Mucosa of descending colon (tissue), 3 donors: ENCODE results near the gene EVI5L. TPM values are rescaled to one million over a fixed set of nuclear protein-coding genes. Genes with fewer than 3 reads are reported as not detected.
"Not testable (repeated sequence)": the region's sequence is repeated elsewhere in the genome, so short reads cannot be mapped to it uniquely, and the experiment has no call there.

Experiments used
- ATAC-seq: fragments of 200-7000 bp; cut with Tn5 transposase; one replicate; pipeline ENCODE4 v1.9.1; 2020; ENCODE audit warnings: mild to moderate bottlenecking, moderate library complexity
- DNase-seq, 3 donors: peaks; one replicate each; pipeline ENCODE4 v3.0.0-alpha.2; 2020
- H3K36me3 ChIP-seq: fragments of 200-600 bp; one replicate; pipeline ENCODE4 v1.8.0; 2021; ENCODE audit warnings: low read depth, mild to moderate bottlenecking
- H3K4me1 ChIP-seq: fragments of 200-600 bp; one replicate; pipeline ENCODE4 v1.8.0; 2021; ENCODE audit warnings: low read depth, mild to moderate bottlenecking
- H3K4me3 ChIP-seq: fragments of 200-600 bp; one replicate; pipeline ENCODE4 v1.8.0; 2021; ENCODE audit warnings: mild to moderate bottlenecking
- H3K9me3 ChIP-seq: fragments of 200-600 bp; one replicate; pipeline ENCODE4 v1.8.0; 2021; ENCODE audit warnings: mild to moderate bottlenecking
- intact Hi-C, 2 donors: fragments of 100-400 bp; cut with DNase I in 1 of 2; cut with micrococcal nuclease in 1 of 2; formaldehyde crosslinking; loops; one replicate each; pipeline versions ENCODE4 v1.11.0 to v1.11.1; 2022; cut with DNase I, micrococcal nuclease
- total RNA-seq, 3 donors: library from RNA; stranded (reverse); fragmentation: NEBNext Ultra II Directional in 2 of 3; extraction: Animal tissue kit (Norgen Biotek cat#: 25700) in 2 of 3; gene quantifications; one replicate each; pipeline versions ENCODE4 v1.2.1 to v1.2.4, GENCODE V29; 2021 to 2023
- TF ChIP-seq, protein P1 (sequence below): fragments of 200-600 bp; IDR thresholded peaks from one replicate; pipeline ENCODE4 v1.8.0; 2022; ENCODE audit warnings: antibody characterized with exemption, mild to moderate bottlenecking
- donor health status: DM: no; HTN: no; CAD: no; lungs with moderate emphysema.
- donor health status: DM: no; HTN: no; CAD: no.
- donor health status: DM: no; HTN: yes; CAD: no.

Gene EVI5L
- total RNA-seq, 3 donors from 2014 or later: 8.3 to 17.6 (median 11.4) TPM

DNA sequence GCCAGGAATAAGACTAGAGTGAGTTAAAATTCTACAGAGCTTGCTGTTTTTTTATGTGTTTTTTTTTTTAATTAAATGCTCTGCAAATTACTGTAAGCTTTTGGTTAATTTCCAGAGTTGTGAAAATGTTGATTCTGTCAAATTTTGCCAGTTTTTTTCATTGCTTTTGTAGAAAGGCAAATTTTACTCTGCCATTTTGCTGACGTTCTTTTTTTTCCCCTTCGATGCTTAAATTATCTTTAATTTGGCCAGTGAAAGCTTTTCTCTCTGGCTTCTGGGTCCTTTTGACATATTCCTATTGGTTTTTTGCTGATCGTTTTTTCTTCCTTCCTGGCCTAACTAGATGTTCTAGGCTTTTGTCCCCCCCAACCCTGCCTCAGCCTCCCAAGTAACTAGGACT lies 23.8 kb upstream of the EVI5L start:
- no peak overlapping the region for H3K4me3 ChIP-seq
- no peak for ATAC-seq
- peaks cover 11% of the 10 kb centered on the region for H3K9me3 ChIP-seq
- no peaks in the 10 kb centered on the region for H3K4me1 ChIP-seq
- DNase-seq: no peak
- TF ChIP-seq, protein P1, sequence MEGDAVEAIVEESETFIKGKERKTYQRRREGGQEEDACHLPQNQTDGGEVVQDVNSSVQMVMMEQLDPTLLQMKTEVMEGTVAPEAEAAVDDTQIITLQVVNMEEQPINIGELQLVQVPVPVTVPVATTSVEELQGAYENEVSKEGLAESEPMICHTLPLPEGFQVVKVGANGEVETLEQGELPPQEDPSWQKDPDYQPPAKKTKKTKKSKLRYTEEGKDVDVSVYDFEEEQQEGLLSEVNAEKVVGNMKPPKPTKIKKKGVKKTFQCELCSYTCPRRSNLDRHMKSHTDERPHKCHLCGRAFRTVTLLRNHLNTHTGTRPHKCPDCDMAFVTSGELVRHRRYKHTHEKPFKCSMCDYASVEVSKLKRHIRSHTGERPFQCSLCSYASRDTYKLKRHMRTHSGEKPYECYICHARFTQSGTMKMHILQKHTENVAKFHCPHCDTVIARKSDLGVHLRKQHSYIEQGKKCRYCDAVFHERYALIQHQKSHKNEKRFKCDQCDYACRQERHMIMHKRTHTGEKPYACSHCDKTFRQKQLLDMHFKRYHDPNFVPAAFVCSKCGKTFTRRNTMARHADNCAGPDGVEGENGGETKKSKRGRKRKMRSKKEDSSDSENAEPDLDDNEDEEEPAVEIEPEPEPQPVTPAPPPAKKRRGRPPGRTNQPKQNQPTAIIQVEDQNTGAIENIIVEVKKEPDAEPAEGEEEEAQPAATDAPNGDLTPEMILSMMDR: no peak
- intact Hi-C loops: no loop called here
- no peaks in the 10 kb centered on the region for H3K36me3 ChIP-seq

DNA sequence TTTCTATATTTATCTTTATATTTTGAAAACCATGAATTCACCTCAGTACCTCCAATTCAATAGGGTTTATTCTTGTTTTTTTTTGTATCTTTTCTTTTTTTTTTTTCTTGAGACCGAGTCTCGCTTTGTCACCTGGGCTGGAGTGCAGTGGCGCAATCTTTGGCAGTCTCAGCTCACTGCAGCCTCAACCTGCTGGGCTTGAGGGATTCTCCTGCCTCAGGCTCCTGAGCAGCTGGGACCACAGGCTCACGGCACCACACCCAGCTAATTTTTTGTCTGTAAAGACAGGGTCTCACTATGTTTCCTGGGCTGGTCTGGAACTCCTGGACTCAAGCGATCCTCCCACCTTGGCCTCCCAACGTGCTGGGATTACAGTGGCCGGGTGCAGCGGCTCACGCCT lies 23.1 kb upstream of the EVI5L start:
- DNase-seq (no peak), ATAC-seq (no peak)
- no peak overlapping the region for H3K4me3 ChIP-seq
- H3K36me3 ChIP-seq: no peaks in the 10 kb centered on the region
- no peaks in the 10 kb centered on the region for H3K4me1 ChIP-seq
- intact Hi-C loops: no loop called here
- H3K9me3 ChIP-seq: peaks cover 7% of the 10 kb centered on the region
- TF ChIP-seq, protein P1: no peak

DNA sequence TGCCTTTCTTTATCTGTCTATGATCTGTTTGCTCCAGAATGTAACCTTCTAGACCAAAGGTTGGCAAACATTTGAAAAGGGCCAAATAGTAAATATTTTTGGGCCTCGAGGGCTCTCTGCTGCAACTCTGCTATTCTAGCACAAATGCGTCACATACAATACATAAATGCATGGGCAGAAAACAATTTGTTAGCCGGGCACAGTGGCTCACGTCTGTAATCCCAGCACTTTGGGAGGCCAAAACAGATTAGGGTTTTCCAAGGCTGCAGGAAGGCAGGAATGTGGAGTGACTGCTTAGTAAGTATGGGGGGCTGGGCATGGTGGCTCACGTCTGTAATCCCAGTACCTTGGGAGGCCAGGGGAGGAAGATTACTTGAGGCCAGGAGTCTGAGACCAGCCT lies 21.9 kb upstream of the EVI5L start:
- Histone ChIP-seq H3K36me3 (no peaks in the 10 kb centered on the region), H3K4me1 (no peaks in the 10 kb centered on the region), H3K4me3 (no peak overlapping the region), H3K9me3 (peaks cover 7% of the 10 kb centered on the region)
- TF ChIP-seq, protein P1: no peak
- no peak for ATAC-seq
- intact Hi-C loops: no loop called here
- DNase-seq: no peak

DNA sequence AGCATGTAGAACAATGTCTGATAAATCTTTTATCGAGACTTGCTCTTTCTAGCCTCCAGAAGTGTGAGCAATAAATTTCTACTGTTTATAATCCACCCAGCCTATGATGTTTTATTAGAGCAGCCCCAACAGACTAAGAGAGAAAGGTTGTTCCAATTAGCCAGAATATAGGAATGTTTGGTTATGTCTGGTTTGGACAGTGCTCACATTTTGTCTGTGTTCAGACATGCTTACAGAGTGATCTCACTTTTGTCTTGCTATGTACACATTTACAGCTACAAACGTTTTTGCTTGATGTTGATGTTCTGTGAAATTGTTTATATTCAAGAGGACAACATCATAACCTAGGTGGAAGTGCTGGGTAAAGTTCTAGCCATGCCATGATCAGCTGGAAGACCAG lies 18.0 kb upstream of the EVI5L start:
- ATAC-seq (no peak), DNase-seq (no peak)
- intact Hi-C loops: no loop called here
- no peaks in the 10 kb centered on the region for H3K36me3 ChIP-seq
- TF ChIP-seq, protein P1: no peak
- H3K4me3 ChIP-seq: no peak overlapping the region
- H3K9me3 ChIP-seq: peaks cover 7% of the 10 kb centered on the region
- H3K4me1 ChIP-seq: no peaks in the 10 kb centered on the region

DNA sequence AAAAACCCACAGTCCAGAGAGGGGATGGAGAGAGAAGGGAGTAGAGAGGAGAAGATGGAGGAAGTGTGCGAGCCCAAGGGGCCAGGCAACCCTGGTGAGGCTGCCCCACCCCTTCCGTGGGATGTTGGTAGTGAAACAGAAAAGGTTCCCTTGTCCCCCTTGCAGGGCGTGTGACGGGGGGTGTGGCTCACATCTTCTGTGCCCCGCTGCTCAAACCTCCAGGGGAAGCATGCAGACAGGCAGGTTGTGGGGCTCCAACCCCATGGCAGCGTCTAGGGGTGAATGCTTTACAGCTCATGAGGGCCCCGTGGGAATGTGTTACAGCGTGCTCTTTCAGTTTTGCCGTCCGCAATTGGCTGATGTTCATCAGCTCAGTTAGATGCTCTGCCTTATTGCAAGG lies 14.7 kb upstream of the EVI5L start:
- DNase-seq (no peak), ATAC-seq (peak; percentile 33)
- H3K4me3 ChIP-seq: no peak overlapping the region
- H3K36me3 ChIP-seq: no peaks in the 10 kb centered on the region
- no peaks in the 10 kb centered on the region for H3K4me1 ChIP-seq
- TF ChIP-seq, protein P1: no peak
- intact Hi-C loops: no loop called here
- H3K9me3 ChIP-seq: peaks cover 15% of the 10 kb centered on the region

DNA sequence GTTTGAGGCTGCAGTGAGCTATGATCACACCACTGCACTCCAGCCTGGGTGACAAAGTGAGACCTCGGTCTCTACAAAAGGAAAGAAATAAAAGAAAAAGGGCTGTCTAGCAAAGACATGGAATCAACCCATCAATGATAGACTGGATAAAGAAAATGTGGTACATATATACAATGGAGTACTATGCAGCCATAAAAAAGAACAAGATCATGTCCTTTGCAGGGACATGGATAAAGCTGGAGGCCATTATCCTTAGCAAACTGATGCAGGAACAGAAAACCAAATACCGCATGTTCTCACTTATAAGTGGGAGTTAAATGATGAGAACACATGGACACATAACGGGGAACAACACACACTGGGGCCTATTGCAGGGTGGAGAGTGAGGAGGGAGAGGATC lies 14.0 kb upstream of the EVI5L start:
- intact Hi-C loops, H3K9me3 ChIP-seq, H3K36me3 ChIP-seq, DNase-seq, H3K4me3 ChIP-seq, H3K4me1 ChIP-seq, ATAC-seq: not testable (repeated sequence)
